Neuronal stem cell (in vitro differentiated cells): ENCODE results near the gene SP110.

Experiments
- DNase-seq: peaks from one replicate; pipeline ENCODE4 v3.0.0-alpha.2; 2013; ENCODE audit warnings: low spot score
- H2AFZ ChIP-seq: one replicate; pipeline ENCODE4 v1.6.1; 2013; ENCODE audit warnings: mild to moderate bottlenecking, low read length, inconsistent platforms
- H2AK5ac ChIP-seq: 2 replicates; pipeline ENCODE4 v1.6.1; 2013; ENCODE audit warnings: low read depth, mild to moderate bottlenecking, inconsistent platforms, low read length, moderate library complexity, mixed read lengths
- H2BK120ac ChIP-seq: 2 replicates; pipeline ENCODE4 v1.6.1; 2013; ENCODE audit warnings: low read depth, mild to moderate bottlenecking, inconsistent platforms, low read length, moderate library complexity, mixed read lengths
- H2BK12ac ChIP-seq: one replicate; pipeline ENCODE4 v1.6.1; 2013; ENCODE audit warnings: low read length, inconsistent platforms
- H2BK15ac ChIP-seq: 2 replicates; pipeline ENCODE4 v1.6.1; 2013; ENCODE audit warnings: mild to moderate bottlenecking, low read length, inconsistent platforms, mixed read lengths
- H2BK5ac ChIP-seq: one replicate; pipeline ENCODE4 v1.6.1; 2013; ENCODE audit warnings: inconsistent platforms, mild to moderate bottlenecking, low read length, moderate library complexity
- H3K14ac ChIP-seq: one replicate; pipeline ENCODE4 v1.6.1; 2013; ENCODE audit warnings: low read length, inconsistent platforms
- H3K18ac ChIP-seq: 2 replicates; pipeline ENCODE4 v1.6.1; 2013; ENCODE audit warnings: low read length, inconsistent platforms
- H3K23ac ChIP-seq: 2 replicates; pipeline ENCODE4 v1.6.1; 2013; ENCODE audit warnings: low read depth, mild to moderate bottlenecking, mixed read lengths, low read length, inconsistent platforms; ENCODE audit not compliant: poor library complexity
- H3K27ac ChIP-seq: replicated peaks from 3 replicates; pipeline ENCODE4 v1.5.1; 2013; ENCODE audit warnings: low read length, inconsistent platforms
- H3K27me3 ChIP-seq, 3 experiments: 2 replicates each; pipeline ENCODE4 v1.6.1; 2013; ENCODE audit warnings: low read length in 3 of 3, mild to moderate bottlenecking in 2 of 3, inconsistent platforms in 1 of 3, low read depth in 1 of 3, mixed read lengths in 1 of 3, moderate library complexity in 1 of 3; ENCODE audit not compliant: control insufficient read depth in 3 of 3, insufficient read depth in 3 of 3
- H3K36me3 ChIP-seq, 2 donors: replicated peaks in 1 of 2; 2 replicates each; pipeline ENCODE4 v1.6.1; 2013; ENCODE audit warnings: low read length in 2 of 2; ENCODE audit not compliant: control insufficient read depth in 2 of 2, insufficient read depth in 2 of 2
- H3K4ac ChIP-seq: 2 replicates; pipeline ENCODE4 v1.6.1; 2013; ENCODE audit warnings: inconsistent platforms, mild to moderate bottlenecking, low read length, moderate library complexity
- H3K4me1 ChIP-seq, 2 donors: 1 replicate in 1 of 2; 2 replicates in 1 of 2; pipeline ENCODE4 v1.6.1; 2013; ENCODE audit warnings: low read length in 2 of 2, low read depth in 1 of 2; ENCODE audit not compliant: control insufficient read depth in 2 of 2, insufficient read depth in 1 of 2
- H3K4me2 ChIP-seq: one replicate; pipeline ENCODE4 v1.6.1; 2013; ENCODE audit warnings: mild to moderate bottlenecking, low read length, inconsistent platforms; ENCODE audit not compliant: insufficient read depth, poor library complexity, severe bottlenecking
- H3K4me3 ChIP-seq, 2 donors: 2 replicates each; pipeline ENCODE4 v1.5.1; 2013; ENCODE audit warnings: low read length in 2 of 2, mild to moderate bottlenecking in 2 of 2, inconsistent platforms in 1 of 2, moderate library complexity in 1 of 2
- H3K79me1 ChIP-seq: one replicate; pipeline ENCODE4 v1.6.1; 2013; ENCODE audit warnings: low read depth, mild to moderate bottlenecking, inconsistent platforms, low read length, moderate library complexity
- H3K9ac ChIP-seq: one replicate; pipeline ENCODE4 v1.6.1; 2013; ENCODE audit warnings: mild to moderate bottlenecking, low read depth, low read length, inconsistent platforms; ENCODE audit not compliant: poor library complexity
- H3K9me3 ChIP-seq, 2 donors: replicated peaks in 1 of 2; 2 replicates each; pipeline versions ENCODE3 to v1.6.1; 2013; ENCODE audit warnings: low read length in 2 of 2, mild to moderate bottlenecking in 2 of 2, inconsistent platforms in 1 of 2, low read depth in 1 of 2, mixed read lengths in 1 of 2, moderate library complexity in 1 of 2; ENCODE audit not compliant: control insufficient read depth in 2 of 2, insufficient read depth in 1 of 2
- H4K8ac ChIP-seq: one replicate; pipeline ENCODE4 v1.6.1; 2013; ENCODE audit warnings: low read depth, mild to moderate bottlenecking, inconsistent platforms, low read length, moderate library complexity
- H4K91ac ChIP-seq: one replicate; pipeline ENCODE4 v1.6.1; 2013; ENCODE audit warnings: low read length, low read depth, mild to moderate bottlenecking, inconsistent platforms; ENCODE audit not compliant: poor library complexity
- whole genome bisulfite sequencing, 2 donors: extraction: QIAGEN DNeasy Blood & Tissue Kit; methylation state at CpG; one replicate each; pipeline ENCODE4 v1.1.7; 2013; ENCODE audit warnings: missing lambda C conversion rate in 2 of 2, mixed read lengths in 1 of 2; ENCODE audit not compliant: insufficient read length in 2 of 2, insufficient replicate concordance in 1 of 2; ENCODE audit errors: extremely low coverage in 2 of 2; 5-methylcytosine and 5-hydroxymethylcytosine counted together

Gene SP110

DNA sequence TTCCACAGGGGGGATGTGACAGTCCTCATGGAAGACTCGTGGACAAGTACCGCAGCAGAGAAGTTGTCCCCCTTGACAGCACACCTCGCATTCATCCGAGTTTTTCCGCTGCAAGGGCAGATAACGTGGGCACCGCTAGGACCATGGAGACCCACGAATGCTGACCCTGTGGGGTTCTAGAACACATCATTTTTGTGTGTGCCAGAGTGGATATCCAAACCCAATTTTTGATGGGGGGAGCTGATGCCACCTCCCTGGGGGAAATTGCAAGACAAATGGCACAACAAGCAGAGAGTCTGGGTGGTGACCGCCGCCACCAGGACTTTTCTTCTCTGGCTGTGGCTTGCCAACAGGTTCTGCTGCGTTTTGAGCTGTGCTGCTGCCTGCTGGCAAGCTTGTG, 46.9 kb downstream of the SP110 start:
- H3K4me3 ChIP-seq = no peak overlapping the region
- no peak overlapping the region for H2BK120ac ChIP-seq
- no peak overlapping the region for H3K9ac ChIP-seq
- H3K27me3 ChIP-seq = no peaks in the 10 kb centered on the region
- no CpG with 5 or more reads among the region's 11 CpGs for WGBS, 2 donors
- H4K91ac ChIP-seq = no peak overlapping the region
- no peak overlapping the region for H4K8ac ChIP-seq
- H2AFZ ChIP-seq = no peak overlapping the region
- H3K18ac ChIP-seq = no peak overlapping the region
- H2AK5ac ChIP-seq = no peak overlapping the region
- no peak overlapping the region for H2BK5ac ChIP-seq
- H2BK12ac ChIP-seq = no peak overlapping the region
- no peaks in the 10 kb centered on the region for H3K79me1 ChIP-seq
- no peaks in the 10 kb centered on the region for H3K4me1 ChIP-seq
- H3K36me3 ChIP-seq = no peaks in the 10 kb centered on the region
- no peak overlapping the region for H3K23ac ChIP-seq
- no peak overlapping the region for H3K27ac ChIP-seq
- no peak overlapping the region for H3K14ac ChIP-seq
- no peak for DNase-seq
- H3K4me2 ChIP-seq = no peak overlapping the region
- no peak overlapping the region for H3K4ac ChIP-seq
- H2BK15ac ChIP-seq = no peak overlapping the region
- H3K9me3 ChIP-seq = no peaks in the 10 kb centered on the region

DNA sequence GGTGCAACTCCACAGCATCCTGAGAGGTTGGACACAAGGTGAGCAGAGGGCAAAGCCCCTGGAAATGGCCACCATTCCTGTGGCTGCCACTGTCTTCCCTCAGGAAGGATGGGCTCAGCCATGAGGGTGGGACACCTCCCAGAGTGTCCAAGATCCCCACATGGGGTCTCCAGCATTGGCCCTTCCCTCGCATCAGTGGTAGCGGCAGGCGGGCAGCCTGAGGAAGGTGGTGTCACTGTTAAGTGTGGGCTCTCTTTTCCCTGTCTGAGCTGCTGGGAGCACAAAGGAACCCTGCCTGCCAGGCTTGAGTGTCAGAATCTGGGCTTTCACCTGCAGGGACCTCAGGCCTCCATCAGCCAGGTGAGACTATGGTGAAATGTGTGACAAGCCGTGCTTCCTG, 47.6 kb downstream of the SP110 start:
- Histone ChIP-seq H3K79me1 (no peaks in the 10 kb centered on the region), H2BK120ac (no peak overlapping the region), H3K4ac (no peak overlapping the region), H3K4me1 (no peaks in the 10 kb centered on the region), H3K27ac (no peak overlapping the region), H2AK5ac (no peak overlapping the region), H2BK5ac (no peak overlapping the region), H3K4me3 (no peak overlapping the region), H4K8ac (peak overlapping the region; percentile 90), H2AFZ (no peak overlapping the region), H4K91ac (no peak overlapping the region), H3K9ac (no peak overlapping the region), H3K4me2 (no peak overlapping the region), H3K23ac (no peak overlapping the region), H2BK12ac (no peak overlapping the region), H3K9me3 (no peaks in the 10 kb centered on the region), H3K27me3 (no peaks in the 10 kb centered on the region), H2BK15ac (no peak overlapping the region), H3K14ac (no peak overlapping the region), H3K18ac (no peak overlapping the region), H3K36me3 (no peaks in the 10 kb centered on the region)
- no peak for DNase-seq
- no CpG with 5 or more reads among the region's 4 CpGs for WGBS, 2 donors

DNA sequence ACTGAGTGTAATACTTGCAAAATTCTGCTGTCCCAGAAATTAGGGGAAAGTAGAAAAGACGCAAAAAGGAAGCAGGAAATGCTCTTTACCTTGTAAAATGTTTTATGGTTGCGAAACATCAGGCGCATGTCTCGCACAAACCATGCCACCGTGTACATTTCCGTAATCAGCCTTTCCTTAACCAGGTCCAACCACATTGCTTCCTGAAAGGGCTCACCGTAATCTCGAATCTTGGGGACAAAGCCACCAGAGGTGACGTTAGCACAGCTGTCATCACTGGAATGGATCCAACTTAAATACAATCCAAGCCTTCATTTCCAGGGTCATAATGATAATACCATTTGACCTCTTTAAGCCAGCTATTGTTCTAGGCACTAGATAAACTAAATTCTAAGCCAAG, 49.3 kb downstream of the SP110 start:
- Histone ChIP-seq H2BK5ac (no peak overlapping the region), H3K27me3 (no peaks in the 10 kb centered on the region), H2AK5ac (no peak overlapping the region), H2BK15ac (no peak overlapping the region), H2BK12ac (no peak overlapping the region), H3K4ac (no peak overlapping the region), H3K4me3 (no peak overlapping the region), H3K9ac (no peak overlapping the region), H3K4me1 (no peaks in the 10 kb centered on the region), H4K8ac (no peak overlapping the region), H2BK120ac (no peak overlapping the region), H3K14ac (no peak overlapping the region), H3K27ac (no peak overlapping the region), H3K18ac (no peak overlapping the region), H3K79me1 (no peaks in the 10 kb centered on the region), H3K9me3 (no peaks in the 10 kb centered on the region), H4K91ac (no peak overlapping the region), H3K36me3 (no peaks in the 10 kb centered on the region), H3K23ac (no peak overlapping the region), H3K4me2 (no peak overlapping the region), H2AFZ (no peak overlapping the region)
- DNase-seq = no peak
- WGBS, 2 donors = no CpG with 5 or more reads among the region's 9 CpGs

DNA sequence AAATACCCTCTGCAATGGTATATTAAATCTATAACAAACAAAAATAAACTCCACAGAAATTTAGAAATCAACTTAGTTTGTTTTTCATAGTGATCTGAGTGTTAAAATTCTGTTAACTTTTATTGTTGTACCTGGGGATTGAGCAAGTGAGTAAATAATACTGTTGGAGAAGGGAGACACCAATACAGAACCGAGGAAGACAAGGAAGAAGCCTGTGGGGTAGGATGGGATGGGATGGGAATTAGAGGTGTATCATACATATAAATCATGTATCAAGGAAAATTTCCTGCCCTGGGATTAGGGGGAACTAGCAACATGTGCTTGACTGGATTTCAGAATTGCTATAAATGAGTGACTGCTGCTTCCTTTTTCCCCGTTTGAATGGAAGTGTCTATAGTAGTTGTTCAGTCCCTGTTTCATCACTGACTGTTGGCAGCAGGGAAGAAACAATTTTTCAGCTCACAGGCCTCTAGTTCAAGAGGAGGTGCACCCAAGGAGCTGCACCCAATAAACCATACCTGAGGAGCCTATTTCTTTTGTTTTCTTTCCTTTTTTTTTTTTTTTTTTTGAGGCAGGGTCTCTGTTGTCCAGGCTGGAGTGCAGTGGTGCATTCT, 53.1 kb downstream of the SP110 start:
- Histone ChIP-seq H4K91ac (no peak overlapping the region), H2AFZ (no peak overlapping the region), H3K4me1 (no peaks in the 10 kb centered on the region), H3K27me3 (no peaks in the 10 kb centered on the region), H4K8ac (no peak overlapping the region), H3K79me1 (no peaks in the 10 kb centered on the region), H3K14ac (no peak overlapping the region), H2BK120ac (no peak overlapping the region), H3K27ac (no peak overlapping the region), H2BK15ac (no peak overlapping the region), H2AK5ac (no peak overlapping the region), H2BK5ac (no peak overlapping the region), H3K4me3 (no peak overlapping the region), H2BK12ac (no peak overlapping the region), H3K4me2 (no peak overlapping the region), H3K36me3 (no peaks in the 10 kb centered on the region), H3K9ac (no peak overlapping the region), H3K18ac (no peak overlapping the region), H3K4ac (no peak overlapping the region), H3K23ac (no peak overlapping the region), H3K9me3 (no peaks in the 10 kb centered on the region)
- WGBS, 2 donors = no CpG with 5 or more reads among the region's 2 CpGs
- no peak for DNase-seq
